Activated T-cell treated with anti-CD3 and anti-CD28 coated beads for 4 hours (primary cell): ENCODE data around the gene FANCM.

Experiments used
- DNase-seq: peaks from one replicate; pipeline ENCODE4 v3.0.0-alpha.2; 2020

The FANCM gene

GRCh38 chr14:45238988-45239387, 103.3 kb downstream of the FANCM start:
- no peak for DNase-seq

GRCh38 chr14:45242706-45243105, 107.0 kb downstream of the FANCM start:
- DNase-seq = no peak

- DNase-seq = no peak
Measured at GRCh38 chr14:45246151-45246550, 110.4 kb downstream of the FANCM start.

GRCh38 chr14:45246691-45247090, 111.0 kb downstream of the FANCM start:
- no peak for DNase-seq

- no peak for DNase-seq
Measured at GRCh38 chr14:45247427-45247826, 111.7 kb downstream of the FANCM start.

- DNase-seq = no peak
Measured at GRCh38 chr14:45249856-45250575, 114.3 kb downstream of the FANCM start.
